ENCODE results near the gene MBNL1.

GRCh38 chr3:152222327-152222726, 46.4 kb upstream of the MBNL1 start:
- TF ChIP-seq POLR2A (IDR thresholded peaks at IDR 0.05; ENCODE audit: low read length) (no peak), GATA1 (IDR thresholded peaks at IDR 0.05; ENCODE audit: low read depth, low read length) (no peak)

Measured in erythroblast (primary cell).